T-helper 22 cell (primary cell): ENCODE results near the gene TSC22D2.
"Not testable (repeated sequence)": the region's sequence is repeated elsewhere in the genome, so short reads cannot be mapped to it uniquely, and the experiment has no call there.

ENCODE experiments used
- DNase-seq: peaks from one replicate; pipeline ENCODE4 v3.0.0-alpha.2; 2020; ENCODE audit warnings: low read depth

Gene TSC22D2

GRCh38 chr3:150449169-150449721 lies 41.1 kb downstream of the TSC22D2 start:
- no peak for DNase-seq

GRCh38 chr3:150450916-150451315 lies 42.8 kb downstream of the TSC22D2 start:
- DNase-seq: no peak

GRCh38 chr3:150451329-150452048 lies 43.4 kb downstream of the TSC22D2 start:
- no peak for DNase-seq

DNA sequence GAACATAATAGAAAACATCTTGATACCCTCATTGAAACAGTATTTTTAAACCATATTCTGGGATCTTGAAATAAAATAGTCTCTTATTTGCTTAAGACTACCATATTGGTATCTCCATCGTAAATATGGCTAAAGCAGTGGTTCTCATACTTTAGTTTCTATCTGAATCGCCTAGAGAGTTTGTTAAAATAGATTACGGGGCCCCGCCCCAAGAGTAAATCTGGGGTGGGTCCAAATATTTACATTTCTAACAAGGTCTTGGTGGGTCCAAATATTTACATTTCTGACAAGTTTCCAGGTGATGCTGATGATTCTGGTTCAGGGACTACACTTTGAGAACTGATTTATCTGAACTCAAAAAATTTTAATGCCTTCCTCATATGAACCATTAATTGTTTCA lies 45.3 kb downstream of the TSC22D2 start:
- DNase-seq: no peak

- DNase-seq: no peak
Observed at GRCh38 chr3:150454085-150454484, 46.0 kb downstream of the TSC22D2 start.

GRCh38 chr3:150454622-150455021 lies 46.5 kb downstream of the TSC22D2 start:
- no peak for DNase-seq

DNA sequence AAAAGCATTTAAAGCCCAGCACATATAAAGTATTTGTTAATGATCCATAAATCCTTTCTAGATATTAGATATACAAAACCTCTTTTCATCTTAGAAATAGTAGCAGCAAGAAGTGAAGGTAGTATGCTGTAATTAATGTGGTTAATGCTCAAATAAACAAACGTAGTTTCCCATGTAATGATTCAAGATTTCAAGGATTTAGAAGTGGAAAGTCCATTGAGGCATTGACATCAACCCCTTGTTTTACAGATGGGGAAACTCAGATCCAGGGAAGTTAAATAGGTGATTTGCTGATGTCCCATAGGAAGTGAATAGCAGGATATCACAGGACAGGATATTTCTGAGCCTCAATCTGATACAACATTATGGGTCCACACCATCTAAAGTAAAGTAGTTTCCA lies 47.2 kb downstream of the TSC22D2 start:
- no peak for DNase-seq

- DNase-seq: no peak
Observed at GRCh38 chr3:150458001-150458400, 49.9 kb downstream of the TSC22D2 start.

GRCh38 chr3:150460484-150460883 lies 52.4 kb downstream of the TSC22D2 start:
- DNase-seq: no peak

DNA sequence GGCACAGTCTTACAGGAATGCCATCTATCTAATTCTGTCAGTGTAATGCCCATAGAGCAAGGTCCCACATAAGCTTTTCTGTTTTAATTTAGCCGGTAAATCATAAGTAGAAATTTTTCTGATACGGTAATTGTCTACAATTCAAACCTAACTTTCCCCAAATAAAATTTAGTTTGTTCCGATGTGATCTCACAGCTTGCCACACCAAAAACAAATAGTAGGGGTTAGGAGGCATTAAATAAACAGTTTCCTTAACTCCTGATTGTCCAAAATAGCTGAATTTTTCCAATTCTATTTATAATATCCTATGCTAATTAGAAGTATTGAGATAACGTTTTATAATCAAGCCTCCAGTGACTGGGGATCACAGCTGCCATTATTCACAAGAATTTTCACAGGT lies 53.3 kb downstream of the TSC22D2 start:
- no peak for DNase-seq

DNA sequence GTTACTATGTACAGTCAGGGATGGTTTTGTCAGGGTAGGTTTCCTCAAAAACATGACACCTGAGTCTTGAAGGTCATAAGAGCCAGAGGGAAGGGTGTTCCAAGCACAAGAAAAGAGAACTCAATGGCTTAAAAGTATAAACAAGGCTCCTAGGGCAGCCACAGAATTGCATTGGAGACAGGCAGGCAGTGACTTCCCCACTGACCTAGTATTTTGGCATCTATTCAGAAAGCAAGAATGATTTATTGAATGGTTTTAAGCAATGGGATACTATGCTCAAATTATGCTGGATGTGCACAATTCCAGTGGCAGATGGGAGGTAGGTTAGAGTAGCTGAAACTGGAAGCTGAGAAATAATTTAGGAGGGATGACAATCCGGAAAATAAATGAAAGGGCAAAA lies 54.0 kb downstream of the TSC22D2 start:
- no peak for DNase-seq

GRCh38 chr3:150464684-150465083 lies 56.6 kb downstream of the TSC22D2 start:
- DNase-seq: no peak

- no peak for DNase-seq
Observed at GRCh38 chr3:150467381-150467780, 59.3 kb downstream of the TSC22D2 start.

DNA sequence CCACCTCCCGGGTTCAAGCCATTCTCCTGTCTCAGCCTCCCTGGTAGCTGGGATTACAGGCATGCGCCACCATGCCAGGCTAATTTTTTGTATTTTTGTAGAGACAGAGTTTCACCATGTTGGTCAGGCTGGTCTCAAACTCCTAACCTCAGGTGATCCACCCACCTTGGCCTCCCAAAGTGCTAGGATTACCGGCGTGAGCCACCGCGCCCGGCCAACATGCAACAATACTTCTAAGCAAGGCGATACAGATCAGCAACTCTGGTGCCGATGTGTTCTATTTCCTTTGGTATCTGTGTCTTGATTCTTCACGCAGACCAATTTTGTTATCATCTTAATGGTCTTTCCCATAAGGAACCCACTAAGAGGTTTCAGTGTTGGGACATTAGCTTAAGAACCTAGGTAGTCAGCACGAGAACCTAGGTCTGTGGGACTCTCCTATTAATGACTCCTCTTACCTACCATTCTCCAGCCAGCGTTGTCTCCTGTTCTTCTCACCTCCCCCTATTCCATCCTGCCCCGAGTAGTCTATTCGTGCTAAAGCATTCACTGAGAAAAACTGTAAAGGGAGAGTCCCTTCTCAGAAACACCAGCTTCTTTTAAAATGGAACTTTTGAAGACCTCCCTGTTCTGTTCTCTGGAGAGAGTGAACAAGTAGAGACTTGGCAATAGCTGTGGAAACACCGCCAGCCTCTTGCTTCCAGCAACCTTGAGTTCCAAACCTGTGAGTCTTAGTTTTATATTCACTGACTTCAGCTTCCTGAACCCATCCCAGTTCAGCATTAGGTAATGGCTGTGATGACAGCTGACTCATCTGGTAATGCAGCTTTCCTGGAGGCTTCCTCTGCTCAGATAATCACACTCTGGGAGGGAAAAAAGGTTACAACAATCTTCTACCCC lies 61.2 kb downstream of the TSC22D2 start:
- DNase-seq: no peak

DNA sequence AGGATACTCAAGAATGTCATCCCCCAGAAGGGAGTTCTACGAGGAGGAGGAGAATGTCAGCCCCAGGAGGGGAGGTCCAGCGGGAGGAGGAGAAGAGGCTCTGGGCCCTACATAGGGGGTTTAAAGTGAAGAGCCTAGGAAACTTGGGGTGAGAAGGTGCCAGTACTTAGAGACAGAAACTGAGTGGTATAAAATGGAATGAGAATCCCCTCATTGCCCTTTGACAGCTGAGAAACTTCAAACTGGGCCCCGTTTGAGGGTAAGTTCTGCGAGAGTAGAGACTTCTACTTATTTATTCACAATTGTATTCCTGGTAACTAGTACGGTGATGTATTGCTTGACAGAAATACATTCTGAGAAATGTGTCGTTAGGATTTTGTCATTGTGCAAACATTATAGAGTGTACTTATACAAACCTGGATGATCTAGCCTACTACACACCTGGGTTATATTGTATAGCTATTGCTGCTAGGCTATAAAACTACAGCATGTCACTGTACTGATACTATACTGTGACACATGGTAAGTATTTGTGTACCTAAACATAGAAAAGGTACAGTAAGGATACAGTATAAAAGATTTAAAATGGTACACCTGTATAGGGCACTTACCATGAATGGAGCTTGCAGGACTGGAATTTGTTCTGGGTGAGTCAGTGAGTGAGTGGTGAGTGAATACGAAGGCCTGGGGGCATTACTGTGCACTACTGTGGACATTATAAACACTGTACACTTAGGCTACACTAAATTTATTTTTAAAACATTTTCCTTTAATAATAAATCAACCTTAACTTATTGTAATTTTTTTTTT lies 62.0 kb downstream of the TSC22D2 start:
- DNase-seq: no peak

DNA sequence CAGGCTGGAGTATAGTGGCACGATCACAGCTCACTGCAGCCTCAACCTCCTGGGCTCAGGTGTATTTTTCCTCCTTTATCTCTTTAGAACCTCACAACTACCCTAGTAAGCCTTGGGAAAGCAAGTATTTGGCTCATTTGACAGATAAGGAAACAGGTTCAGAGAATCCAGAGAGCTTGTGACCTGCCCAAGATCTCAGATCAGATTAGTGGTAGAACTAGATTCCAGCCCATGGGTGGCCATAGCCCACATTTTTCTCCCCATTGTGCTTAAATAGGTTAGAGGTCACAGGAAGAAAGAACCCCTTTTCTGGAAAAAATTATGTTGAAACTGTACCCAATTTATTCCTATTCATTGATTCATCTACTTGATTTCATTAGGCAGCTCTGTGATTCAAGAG lies 64.3 kb downstream of the TSC22D2 start:
- no peak for DNase-seq

GRCh38 chr3:150473161-150473560 lies 65.1 kb downstream of the TSC22D2 start:
- not testable (repeated sequence) for DNase-seq

DNA sequence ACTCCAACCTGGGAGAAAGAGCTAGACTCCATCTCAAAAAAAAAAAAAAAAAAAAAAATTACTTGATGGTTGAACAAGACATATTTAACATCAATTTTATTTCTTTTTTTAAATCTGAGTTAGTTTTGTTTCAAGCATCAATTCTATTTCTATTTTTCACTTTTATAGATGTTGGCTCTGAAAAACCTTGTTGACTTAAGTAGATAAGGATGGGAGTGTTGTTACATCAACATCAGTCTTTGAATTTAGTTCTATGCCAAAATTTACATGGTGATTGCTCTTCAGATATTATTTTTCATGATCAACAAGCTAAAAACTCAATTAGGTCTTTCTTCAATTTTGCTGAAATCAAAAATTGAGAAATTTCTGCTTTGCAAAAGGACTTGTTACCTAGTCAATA lies 71.3 kb downstream of the TSC22D2 start:
- DNase-seq: no peak

DNA sequence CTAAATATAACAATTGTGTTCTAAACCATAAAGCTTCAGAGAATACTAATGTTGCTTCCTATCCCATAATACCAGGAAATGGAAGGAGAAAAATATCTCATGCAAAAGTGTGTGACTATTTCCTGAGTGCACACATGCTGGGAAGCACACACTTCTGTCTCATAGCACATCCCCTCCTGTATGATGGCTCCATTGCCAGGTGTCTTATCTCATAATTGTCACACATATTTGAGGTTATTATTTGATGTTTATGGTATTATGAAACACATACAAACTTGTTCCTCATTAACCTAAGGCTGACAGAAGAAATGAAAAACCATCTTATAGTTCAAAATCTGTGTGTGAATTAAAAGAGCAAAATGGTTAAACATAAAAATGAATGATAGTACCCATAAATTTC lies 72.8 kb downstream of the TSC22D2 start:
- DNase-seq: no peak

DNA sequence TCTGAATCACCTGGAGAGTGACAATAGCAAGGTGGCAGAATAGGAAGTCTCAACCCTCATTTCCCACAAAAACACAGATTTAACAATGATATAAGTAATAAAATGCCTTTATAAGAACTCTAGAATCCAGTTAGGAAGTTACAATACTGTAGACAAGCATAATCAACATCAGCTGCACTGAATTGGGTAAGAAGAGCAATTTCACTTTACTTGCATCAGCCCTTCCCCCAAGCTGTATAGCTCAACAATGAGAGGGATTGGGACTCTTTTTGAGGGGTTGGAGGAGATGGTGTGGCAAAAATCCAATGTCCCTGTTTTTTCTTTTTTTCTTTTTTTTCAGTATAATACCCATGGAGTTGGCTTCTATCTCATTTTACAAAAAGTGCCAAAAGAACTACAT lies 75.1 kb downstream of the TSC22D2 start:
- no peak for DNase-seq

DNA sequence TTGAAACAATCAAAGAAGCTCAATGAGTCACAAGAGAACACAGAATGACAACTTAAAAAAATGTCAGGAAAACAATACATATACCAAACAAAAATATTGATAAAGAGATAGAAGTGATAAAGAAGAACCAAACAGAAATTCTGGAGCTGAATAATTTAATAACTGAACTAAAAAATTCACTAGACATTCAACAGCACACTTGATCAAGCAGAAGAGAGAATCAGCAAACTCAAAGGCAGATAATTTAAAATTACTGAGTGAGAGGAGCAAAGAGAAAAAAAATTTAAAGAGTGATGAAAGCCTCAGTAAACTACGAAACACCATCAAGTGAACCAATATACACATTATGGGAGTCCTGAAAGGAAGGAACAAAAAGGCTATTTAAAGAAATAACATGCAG lies 76.3 kb downstream of the TSC22D2 start:
- DNase-seq: no peak

GRCh38 chr3:150488867-150489266 lies 80.8 kb downstream of the TSC22D2 start:
- no peak for DNase-seq
